Aorta (tissue), 5 donors: ENCODE measurements around the gene TTLL11. TPM values are rescaled to one million over a fixed set of nuclear protein-coding genes. Genes with fewer than 3 reads are reported as not detected.
A peak's percentile ranks its signal among the peaks of the same experiment; 100 is the strongest.

Experiments
- ATAC-seq: fragments of 200-7000 bp; cut with Tn5 transposase; one replicate; pipeline ENCODE4 v1.9.1; 2022; ENCODE audit warnings: moderate library complexity; ENCODE audit not compliant: low FRiP score
- DNase-seq, 2 donors: peaks; one replicate each; pipeline ENCODE4 v3.0.0-alpha.2; 2020
- H3K27ac ChIP-seq, 2 donors: one replicate each; pipeline ENCODE4 v1.5.1; 2013; ENCODE audit warnings: low read length in 2 of 2, mild to moderate bottlenecking in 2 of 2, moderate library complexity in 2 of 2, control low read depth in 1 of 2, inconsistent platforms in 1 of 2, low read depth in 1 of 2
- H3K27me3 ChIP-seq, 2 donors: one replicate each; pipeline ENCODE4 v1.6.1; 2013; ENCODE audit warnings: control low read depth in 1 of 2, low read length in 1 of 2, mild to moderate bottlenecking in 1 of 2, moderate library complexity in 1 of 2; ENCODE audit not compliant: insufficient read depth in 2 of 2, control insufficient read depth in 1 of 2
- H3K36me3 ChIP-seq, 2 donors: one replicate each; pipeline ENCODE4 v1.6.1; 2013; ENCODE audit warnings: control low read depth in 1 of 2, low read length in 1 of 2, mild to moderate bottlenecking in 1 of 2; ENCODE audit not compliant: insufficient read depth in 2 of 2, control insufficient read depth in 1 of 2
- H3K4me1 ChIP-seq, 2 donors: one replicate each; pipeline ENCODE4 v1.6.1; 2013; ENCODE audit warnings: low read length in 2 of 2, control low read depth in 1 of 2, mild to moderate bottlenecking in 1 of 2, moderate library complexity in 1 of 2; ENCODE audit not compliant: insufficient read depth in 2 of 2, control insufficient read depth in 1 of 2
- H3K4me3 ChIP-seq, 2 donors: one replicate each; pipeline ENCODE4 v1.5.1; 2013; ENCODE audit warnings: low read length in 2 of 2, control low read depth in 1 of 2, mild to moderate bottlenecking in 1 of 2
- H3K9me3 ChIP-seq: one replicate; pipeline ENCODE4 v1.6.1; 2013; ENCODE audit warnings: mild to moderate bottlenecking, low read length; ENCODE audit not compliant: control insufficient read depth
- WGBS, 2 donors: extraction: QIAGEN DNeasy Blood & Tissue Kit; methylation state at CpG; one replicate each; pipeline ENCODE4 v1.1.7; 2013; 5-methylcytosine and 5-hydroxymethylcytosine counted together
- intact Hi-C, 2 donors: fragments of 100-400 bp; cut with DNase I; formaldehyde crosslinking; loops; one replicate each; pipeline versions ENCODE4 v1.14.2 to v1.15.0; 2022
- polyA plus RNA-seq, 2 donors: library from polyadenylated mRNA; stranded (reverse); fragments of 200-250 nt; gene quantifications; one replicate each; pipeline ENCODE4 v1.2.3, GENCODE V29; 2013
- total RNA-seq, 2 donors: library from RNA; stranded (reverse); fragmentation: NEBNext Ultra II Directional; extraction: Animal tissue kit (Norgen Biotek cat#: 25700); gene quantifications; one replicate each; pipeline ENCODE4 v1.2.1, GENCODE V29; 2021
- donor health status: healthy with polysubstance abuse.
- donor health status: Bipolar disorder and iron deficiency.
- donor health status: DM: no; HTN: no; CAD: no.
- donor health status: DM: no; HTN: no; CAD: no.
- donor health status: DM: yes; HTN: yes; CAD: no.

TTLL11 gene
- total and polyA plus RNA-seq, 4 donors: 7.7 to 31.4 (median 18.3) TPM

GRCh38 chr9:121887553-121888437 lies 205.3 kb downstream of the TTLL11 start:
- DNase-seq (no peak), ATAC-seq (peak; percentile 42)
- WGBS, 2 donors: 76 to 84% methylated on average over 13 of the region's 13 CpGs
- no peaks in the 10 kb centered on the region for H3K36me3 ChIP-seq
- no peak overlapping the region for H3K27ac ChIP-seq
- H3K4me1 ChIP-seq: peaks cover 0 to 2% of the 10 kb centered on the region in 2 donors
- no peak overlapping the region for H3K4me3 ChIP-seq
- no peaks in the 10 kb centered on the region for H3K9me3 ChIP-seq
- intact Hi-C loops: no loop called here
- H3K27me3 ChIP-seq: no peaks in the 10 kb centered on the region

- intact Hi-C loops: no loop called here
- peaks cover 0 to 2% of the 10 kb centered on the region in 2 donors for H3K4me1 ChIP-seq
- ATAC-seq: no peak
Observed at GRCh38 chr9:121886759-121887485, 206.2 kb downstream of the TTLL11 start.

GRCh38 chr9:121885345-121885901 lies 207.7 kb downstream of the TTLL11 start:
- Histone ChIP-seq H3K4me3 (no peak overlapping the region), H3K27me3 (no peaks in the 10 kb centered on the region), H3K9me3 (no peaks in the 10 kb centered on the region), H3K36me3 (no peaks in the 10 kb centered on the region), H3K27ac (no peak overlapping the region), H3K4me1 (peaks cover 0 to 2% of the 10 kb centered on the region in 2 donors)
- intact Hi-C loops: no loop called here
- 82 to 84% methylated on average over 6 of the region's 6 CpGs for WGBS, 2 donors
- DNase-seq (no peak), ATAC-seq (no peak)

More at GRCh38 chr9:121886759-121887485, 206.2 kb downstream of the TTLL11 start:
- WGBS, 2 donors: 95 to 96% methylated on average over 11 of the region's 11 CpGs
- Histone ChIP-seq H3K27me3 (no peaks in the 10 kb centered on the region), H3K27ac (no peak overlapping the region), H3K4me3 (no peak overlapping the region), H3K36me3 (no peaks in the 10 kb centered on the region), H3K9me3 (no peaks in the 10 kb centered on the region)
- no peak for DNase-seq

GRCh38 chr9:121884057-121884541 lies 209.0 kb downstream of the TTLL11 start:
- Histone ChIP-seq H3K4me1 (peaks cover 0 to 2% of the 10 kb centered on the region in 2 donors), H3K36me3 (no peaks in the 10 kb centered on the region), H3K4me3 (no peak overlapping the region), H3K27ac (no peak overlapping the region), H3K9me3 (no peaks in the 10 kb centered on the region), H3K27me3 (no peaks in the 10 kb centered on the region)
- intact Hi-C loops: no loop called here
- DNase-seq (no peak), ATAC-seq (peak; percentile 52)
- WGBS, 2 donors: 30 to 42% methylated on average over 12 of the region's 12 CpGs

- WGBS, 2 donors: 58 to 78% methylated on average over 8 of the region's 8 CpGs
- Histone ChIP-seq H3K27ac (no peak overlapping the region), H3K9me3 (no peaks in the 10 kb centered on the region), H3K36me3 (no peaks in the 10 kb centered on the region), H3K4me3 (no peak overlapping the region), H3K27me3 (no peaks in the 10 kb centered on the region), H3K4me1 (peaks cover 0 to 2% of the 10 kb centered on the region in 2 donors)
- intact Hi-C loops: no loop called here
- ATAC-seq: no peak
- DNase-seq: no peak
Observed at GRCh38 chr9:121883281-121884056, 209.6 kb downstream of the TTLL11 start.

- ATAC-seq: no peak
- 89 to 95% methylated on average over 7 of the region's 7 CpGs for WGBS, 2 donors
- H3K9me3 ChIP-seq: no peaks in the 10 kb centered on the region
- no peaks in the 10 kb centered on the region for H3K27me3 ChIP-seq
- H3K36me3 ChIP-seq: no peaks in the 10 kb centered on the region
- H3K4me3 ChIP-seq: no peak overlapping the region
- intact Hi-C loops: no loop called here
- H3K4me1 ChIP-seq: peaks cover 0 to 2% of the 10 kb centered on the region in 2 donors
- H3K27ac ChIP-seq: no peak overlapping the region
- DNase-seq: no peak
Observed at GRCh38 chr9:121881920-121882500, 211.1 kb downstream of the TTLL11 start.

- ATAC-seq: no peak
- Histone ChIP-seq H3K36me3 (no peaks in the 10 kb centered on the region), H3K4me1 (peaks cover 0 to 2% of the 10 kb centered on the region in 2 donors), H3K4me3 (no peak overlapping the region), H3K9me3 (no peaks in the 10 kb centered on the region), H3K27ac (no peak overlapping the region), H3K27me3 (no peaks in the 10 kb centered on the region)
- 91 to 95% methylated on average over 8 of the region's 8 CpGs for WGBS, 2 donors
- intact Hi-C loops: no loop called here
- no peak for DNase-seq
Observed at GRCh38 chr9:121880343-121880898, 212.7 kb downstream of the TTLL11 start.
